ENCODE results near the gene IQCE.

DNA sequence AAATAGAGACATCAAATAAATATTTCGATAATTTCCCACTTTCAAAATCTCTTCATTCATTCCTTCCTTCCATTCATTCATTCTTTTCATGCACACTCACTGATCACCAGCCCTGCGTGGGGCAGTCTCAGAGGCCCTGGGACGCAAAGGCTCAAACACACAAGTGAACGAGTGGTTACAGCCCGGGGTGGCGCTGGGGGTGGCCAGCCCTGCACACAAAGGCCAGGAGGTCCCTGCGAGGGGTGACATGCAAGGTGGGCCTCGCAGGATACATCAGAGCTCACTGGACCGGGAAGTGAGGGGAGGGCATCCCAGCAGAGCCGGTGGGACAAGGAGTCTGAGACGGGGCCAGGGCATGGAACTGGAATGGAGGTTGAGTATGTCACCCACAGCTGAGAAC lies 43.1 kb downstream of the IQCE start:
- TF ChIP-seq EZH2 (optimal IDR thresholded peaks at IDR 0.05; ENCODE audit: low read depth, low read length): no peak
- TF ChIP-seq, protein P1, sequence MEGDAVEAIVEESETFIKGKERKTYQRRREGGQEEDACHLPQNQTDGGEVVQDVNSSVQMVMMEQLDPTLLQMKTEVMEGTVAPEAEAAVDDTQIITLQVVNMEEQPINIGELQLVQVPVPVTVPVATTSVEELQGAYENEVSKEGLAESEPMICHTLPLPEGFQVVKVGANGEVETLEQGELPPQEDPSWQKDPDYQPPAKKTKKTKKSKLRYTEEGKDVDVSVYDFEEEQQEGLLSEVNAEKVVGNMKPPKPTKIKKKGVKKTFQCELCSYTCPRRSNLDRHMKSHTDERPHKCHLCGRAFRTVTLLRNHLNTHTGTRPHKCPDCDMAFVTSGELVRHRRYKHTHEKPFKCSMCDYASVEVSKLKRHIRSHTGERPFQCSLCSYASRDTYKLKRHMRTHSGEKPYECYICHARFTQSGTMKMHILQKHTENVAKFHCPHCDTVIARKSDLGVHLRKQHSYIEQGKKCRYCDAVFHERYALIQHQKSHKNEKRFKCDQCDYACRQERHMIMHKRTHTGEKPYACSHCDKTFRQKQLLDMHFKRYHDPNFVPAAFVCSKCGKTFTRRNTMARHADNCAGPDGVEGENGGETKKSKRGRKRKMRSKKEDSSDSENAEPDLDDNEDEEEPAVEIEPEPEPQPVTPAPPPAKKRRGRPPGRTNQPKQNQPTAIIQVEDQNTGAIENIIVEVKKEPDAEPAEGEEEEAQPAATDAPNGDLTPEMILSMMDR (IDR thresholded peaks at IDR 0.05; ENCODE audit: low read length): no peak
- TF ChIP-seq EZH2phosphoT487 (IDR thresholded peaks at IDR 0.05; ENCODE audit: low read length): no peak

All from MM.1S (cell line).